ENCODE data around the gene LYAR. TPM values are rescaled to one million over a fixed set of nuclear protein-coding genes. Genes with fewer than 3 reads are reported as not detected.

LYAR gene
- total and polyA plus RNA-seq, 4 experiments from 2014 or later = 59.1 to 79.8 (median 70.5) TPM

DNA sequence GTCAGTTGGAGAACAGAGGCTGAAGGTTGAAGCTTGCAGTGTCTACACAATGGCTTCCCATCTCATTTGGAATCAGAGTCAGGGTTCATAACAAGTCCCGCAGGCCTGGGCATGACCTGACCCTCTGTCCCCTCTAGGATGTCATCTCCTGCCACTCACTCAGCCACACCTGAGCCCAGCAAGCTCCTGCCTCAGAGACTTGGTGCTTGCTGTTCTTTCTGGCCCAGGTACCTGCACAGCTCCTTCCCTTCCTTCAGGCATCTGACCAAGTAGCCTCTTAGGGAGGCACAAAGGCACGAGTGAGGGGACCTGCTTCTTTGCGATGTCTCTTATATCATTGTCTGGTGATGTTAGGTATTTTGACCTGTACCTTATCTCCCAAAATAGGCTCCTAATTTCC, 9.1 kb upstream of the LYAR start:
- Histone ChIP-seq H3K4me3 (ENCODE audit: low read length in 2 of 2) (no peak overlapping the region), H3K27me3 (ENCODE audit: insufficient read depth, low read length) (no peaks in the 10 kb centered on the region), H3K36me3 (ENCODE audit: insufficient read depth, low read length) (peaks cover 25% of the 10 kb centered on the region), H3K4me1 (ENCODE audit: insufficient read depth, low read length) (no peaks in the 10 kb centered on the region), H3K9me3 (ENCODE audit: control insufficient read depth in 1 of 2, low read length in 2 of 2) (no peaks in the 10 kb centered on the region), H3K27ac (ENCODE audit: low read depth, low read length) (no peak overlapping the region)
- H3K27ac Mint-ChIP-seq = peak overlapping the region in 5 of 7 donors; percentile 7 to 72 (median 58)
- intact Hi-C loops (cut with micrococcal nuclease) = no loop called here
- peaks cover 23 to 36% (median 34%) of the 10 kb centered on the region in 4 donors for H3K4me1 Mint-ChIP-seq
- CTCF ChIA-PET (ENCODE audit: partially characterized antibody) = interaction anchor here (1.4 to 1.7 kb wide), 2 partner anchors 39 to 40 kb away, joined by 4 to 7 read pairs; no protein-coding TSS in a partner anchor
- H3K4me3 Mint-ChIP-seq = no peak overlapping the region
- peaks cover 30 to 49% of the 10 kb centered on the region in 2 donors for H3K36me3 Mint-ChIP-seq
- no peaks in the 10 kb centered on the region for H3K27me3 Mint-ChIP-seq
- POLR2A ChIA-PET (ENCODE audit: partially characterized antibody) = no interaction called here
- DNase-seq = no peak
- no peaks in the 10 kb centered on the region for H3K9me3 Mint-ChIP-seq

GRCh38 chr4:4296283-4296846, 6.4 kb upstream of the LYAR start:
- intact Hi-C loops (cut with micrococcal nuclease) = no loop called here
- Histone ChIP-seq H3K4me1 (ENCODE audit: insufficient read depth, low read length) (peaks cover 4% of the 10 kb centered on the region), H3K4me3 (ENCODE audit: low read length in 2 of 2) (no peak overlapping the region), H3K9me3 (ENCODE audit: control insufficient read depth in 1 of 2, low read length in 2 of 2) (no peaks in the 10 kb centered on the region), H3K36me3 (ENCODE audit: insufficient read depth, low read length) (peaks cover 12% of the 10 kb centered on the region), H3K27ac (ENCODE audit: low read depth, low read length) (no peak overlapping the region), H3K27me3 (ENCODE audit: insufficient read depth, low read length) (no peaks in the 10 kb centered on the region)
- H3K4me1 Mint-ChIP-seq = peaks cover 37 to 59% (median 48%) of the 10 kb centered on the region in 4 donors
- H3K27ac Mint-ChIP-seq = peak overlapping the region in 2 of 7 donors; percentile 18 to 24
- H3K36me3 Mint-ChIP-seq = peaks cover 22 to 39% of the 10 kb centered on the region in 2 donors
- POLR2A ChIA-PET (ENCODE audit: partially characterized antibody) = no interaction called here
- no peaks in the 10 kb centered on the region for H3K27me3 Mint-ChIP-seq
- CTCF ChIA-PET (ENCODE audit: partially characterized antibody) = interaction anchor here (0.9 to 1.8 kb wide), 2 partner anchors 36 kb away, joined by 3 to 6 read pairs; no protein-coding TSS in a partner anchor
- DNase-seq = no peak
- no peak overlapping the region for H3K4me3 Mint-ChIP-seq
- no peaks in the 10 kb centered on the region for H3K9me3 Mint-ChIP-seq

- H3K4me3 ChIP-seq (ENCODE audit: low read length in 2 of 2) = no peak overlapping the region
- no peak overlapping the region for H3K27ac ChIP-seq (ENCODE audit: low read depth, low read length)
- Mint-ChIP-seq H3K4me3 (peak overlapping the region in 1 of 8 donors; percentile 7), H3K4me1 (peaks cover 48 to 81% (median 63%) of the 10 kb centered on the region in 4 donors), H3K36me3 (peaks cover 17 to 31% of the 10 kb centered on the region in 2 donors), H3K27ac (peak overlapping the region in 1 of 7 donors; percentile 29), H3K27me3 (no peaks in the 10 kb centered on the region), H3K9me3 (no peaks in the 10 kb centered on the region)
- H3K36me3 ChIP-seq (ENCODE audit: insufficient read depth, low read length) = no peaks in the 10 kb centered on the region
- ChIA-PET CTCF (ENCODE audit: partially characterized antibody) (interaction anchor here (1.6 kb wide), 1 partner anchor 33 kb away, joined by 5 read pairs; no protein-coding TSS in a partner anchor), POLR2A (ENCODE audit: partially characterized antibody) (interaction anchor here (1.3 to 1.5 kb wide), 2 partner anchors 25 to 33 kb away, joined by 3 to 5 read pairs; no protein-coding TSS in a partner anchor)
- intact Hi-C loops (cut with micrococcal nuclease) = loop anchor here (5.0 kb wide), 1 partner anchor 249 kb away; the partner anchor contains the start of gene STX18
- DNase-seq = no peak
- H3K27me3 ChIP-seq (ENCODE audit: insufficient read depth, low read length) = no peaks in the 10 kb centered on the region
- peaks cover 24% of the 10 kb centered on the region for H3K4me1 ChIP-seq (ENCODE audit: insufficient read depth, low read length)
- no peaks in the 10 kb centered on the region for H3K9me3 ChIP-seq (ENCODE audit: control insufficient read depth in 1 of 2, low read length in 2 of 2)
Observed at GRCh38 chr4:4293279-4293678, 3.3 kb upstream of the LYAR start.

DNA sequence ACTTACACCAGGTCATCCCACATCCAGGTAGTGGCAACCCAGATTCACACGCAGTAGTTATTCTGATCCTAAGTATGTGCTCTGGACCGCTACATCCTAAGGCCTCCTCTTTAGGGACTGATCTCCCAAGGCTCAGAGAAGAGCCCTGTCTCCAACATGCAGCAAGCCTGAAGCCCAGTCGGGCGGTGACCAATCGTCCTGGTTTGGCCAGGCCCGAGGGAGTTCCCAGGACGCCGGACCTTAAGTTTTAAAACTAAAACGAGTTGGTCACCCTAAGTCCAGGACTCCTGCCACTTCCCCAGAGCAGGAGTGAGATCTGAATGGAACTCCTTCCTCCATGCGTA, 385 bp downstream of the LYAR start:
- Histone ChIP-seq H3K9me3 (ENCODE audit: control insufficient read depth in 1 of 2, low read length in 2 of 2) (no peaks in the 10 kb centered on the region), H3K4me3 (ENCODE audit: low read length in 2 of 2) (peak overlapping the region; percentile 86 to 93), H3K4me1 (ENCODE audit: insufficient read depth, low read length) (peaks cover 30% of the 10 kb centered on the region), H3K27me3 (ENCODE audit: insufficient read depth, low read length) (no peaks in the 10 kb centered on the region), H3K27ac (ENCODE audit: low read depth, low read length) (peak overlapping the region; percentile 76), H3K36me3 (ENCODE audit: insufficient read depth, low read length) (peaks cover 16% of the 10 kb centered on the region)
- Mint-ChIP-seq H3K27ac (peak overlapping the region; percentile 83 to 96 (median 94)), H3K27me3 (no peaks in the 10 kb centered on the region), H3K9me3 (no peaks in the 10 kb centered on the region), H3K4me1 (peaks cover 43 to 83% (median 61%) of the 10 kb centered on the region in 4 donors), H3K36me3 (peaks cover 8 to 32% of the 10 kb centered on the region in 2 donors), H3K4me3 (peak overlapping the region; percentile 93 to 98 (median 96))
- intact Hi-C loops (cut with micrococcal nuclease) = no loop called here
- POLR2A ChIA-PET (ENCODE audit: partially characterized antibody) = interaction anchor here (0.7 to 2.0 kb wide), 6 partner anchors 16 to 42 kb away, joined by 3 to 31 read pairs (median 6); partner anchors contain the start of gene TMEM128
- no peak for DNase-seq
- CTCF ChIA-PET (ENCODE audit: partially characterized antibody) = interaction anchor here (1.0 to 1.2 kb wide), 2 partner anchors 8 to 44 kb away, joined by 3 to 5 read pairs; no protein-coding TSS in a partner anchor

- intact Hi-C loops (cut with micrococcal nuclease) = no loop called here
- Mint-ChIP-seq H3K4me1 (peaks cover 42 to 86% (median 62%) of the 10 kb centered on the region in 4 donors), H3K27me3 (no peaks in the 10 kb centered on the region), H3K9me3 (no peaks in the 10 kb centered on the region), H3K4me3 (peak overlapping the region; percentile 93 to 98 (median 96)), H3K27ac (peak overlapping the region in 6 of 7 donors; percentile 83 to 96 (median 94)), H3K36me3 (peaks cover 10 to 37% of the 10 kb centered on the region in 2 donors)
- H3K36me3 ChIP-seq (ENCODE audit: insufficient read depth, low read length) = peaks cover 21% of the 10 kb centered on the region
- no peaks in the 10 kb centered on the region for H3K27me3 ChIP-seq (ENCODE audit: insufficient read depth, low read length)
- ChIA-PET POLR2A (ENCODE audit: partially characterized antibody) (interaction anchor here (2.0 kb wide), 1 partner anchor 20 kb away, joined by 31 read pairs; no protein-coding TSS in a partner anchor), CTCF (ENCODE audit: partially characterized antibody) (interaction anchor here (2.5 kb wide), 1 partner anchor 29 kb away, joined by 11 read pairs; no protein-coding TSS in a partner anchor)
- peak overlapping the region; percentile 76 for H3K27ac ChIP-seq (ENCODE audit: low read depth, low read length)
- peaks cover 30% of the 10 kb centered on the region for H3K4me1 ChIP-seq (ENCODE audit: insufficient read depth, low read length)
- DNase-seq = no peak
- H3K4me3 ChIP-seq (ENCODE audit: low read length in 2 of 2) = peak overlapping the region; percentile 86 to 93
- no peaks in the 10 kb centered on the region for H3K9me3 ChIP-seq (ENCODE audit: control insufficient read depth in 1 of 2, low read length in 2 of 2)
Observed at GRCh38 chr4:4289055-4289454, 899 bp downstream of the LYAR start.

DNA sequence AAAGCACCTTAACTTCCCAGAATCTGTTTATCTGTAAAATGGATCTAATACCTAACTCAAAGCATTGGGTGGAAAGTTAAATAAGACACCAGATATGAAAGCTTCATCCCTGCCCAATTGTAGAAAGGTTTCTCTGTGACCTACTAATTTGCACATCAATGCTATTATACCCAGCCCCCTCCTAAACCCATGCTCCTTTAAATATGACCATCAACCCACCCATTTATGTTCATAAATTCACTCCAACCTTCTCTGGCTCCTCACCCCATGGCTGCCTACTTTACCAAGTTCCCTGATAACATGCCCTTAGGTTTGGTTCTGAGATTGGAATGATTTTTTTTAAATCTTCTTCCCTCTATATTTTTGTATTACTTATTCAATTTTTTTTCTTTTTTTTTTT, 1.9 kb downstream of the LYAR start:
- POLR2A ChIA-PET (ENCODE audit: partially characterized antibody) = interaction anchor here (1.1 to 1.3 kb wide), 2 partner anchors 18 to 22 kb away, joined by 3 to 5 read pairs; no protein-coding TSS in a partner anchor
- intact Hi-C loops (cut with micrococcal nuclease) = no loop called here
- H3K4me3 Mint-ChIP-seq = peak overlapping the region in 7 of 8 donors; percentile 42 to 93 (median 53)

More for the DNA sequence above, 1.9 kb downstream of the LYAR start:
- no peak for DNase-seq
- Histone ChIP-seq H3K4me3 (ENCODE audit: low read length in 2 of 2) (no peak overlapping the region), H3K9me3 (ENCODE audit: control insufficient read depth in 1 of 2, low read length in 2 of 2) (no peaks in the 10 kb centered on the region), H3K4me1 (ENCODE audit: insufficient read depth, low read length) (peaks cover 30% of the 10 kb centered on the region), H3K27me3 (ENCODE audit: insufficient read depth, low read length) (no peaks in the 10 kb centered on the region), H3K36me3 (ENCODE audit: insufficient read depth, low read length) (peaks cover 29% of the 10 kb centered on the region), H3K27ac (ENCODE audit: low read depth, low read length) (no peak overlapping the region)
- Mint-ChIP-seq H3K27ac (peak overlapping the region in 6 of 7 donors; percentile 43 to 83 (median 59)), H3K9me3 (no peaks in the 10 kb centered on the region), H3K4me1 (peaks cover 40 to 81% (median 57%) of the 10 kb centered on the region in 4 donors), H3K36me3 (peaks cover 15 to 43% of the 10 kb centered on the region in 2 donors), H3K27me3 (no peaks in the 10 kb centered on the region)
- CTCF ChIA-PET (ENCODE audit: partially characterized antibody) = interaction anchor here (1.4 to 2.5 kb wide), 2 partner anchors 28 to 36 kb away, joined by 4 to 11 read pairs; no protein-coding TSS in a partner anchor

All from CD4-positive, alpha-beta memory T cell (primary cell).